OCI-LY3 (cell line): ENCODE data around the gene MCOLN2.

Experiments used
- H2AFZ ChIP-seq: fragments of 200-600, 300-600 bp; shearing (Covaris generic); 2 replicates; pipeline ENCODE4 v1.6.0; 2014; ENCODE audit warnings: antibody characterized with exemption, low read depth, low read length
- H3K27ac ChIP-seq: fragments of 200-600, 300-600 bp; sonication (generic); 2 replicates; pipeline ENCODE4 v1.5.1; 2014; ENCODE audit warnings: mild to moderate bottlenecking, low read length, moderate library complexity, mixed read lengths
- H3K27me3 ChIP-seq: fragments of 200-600, 300-600 bp; sonication (generic); 2 replicates; pipeline ENCODE4 v1.6.1; 2014; ENCODE audit warnings: low read depth, low read length, mixed read lengths
- H3K36me3 ChIP-seq: fragments of 200-600, 300-600 bp; sonication (generic); replicated peaks from 2 replicates; pipeline ENCODE3; 2014; ENCODE audit warnings: low read depth, low read length, mixed read lengths
- H3K4me1 ChIP-seq: fragments of 300-600, 200-600 bp; sonication (generic); 2 replicates; pipeline ENCODE4 v1.6.1; 2014; ENCODE audit warnings: low read length, mixed read lengths
- H3K4me2 ChIP-seq: fragments of 200-600, 300-600 bp; sonication (generic); 2 replicates; pipeline ENCODE4 v1.6.1; 2014; ENCODE audit warnings: low read length, mixed read lengths
- H3K4me3 ChIP-seq: fragments of 300-600, 200-600 bp; sonication (generic); 2 replicates; pipeline ENCODE4 v1.5.1; 2014; ENCODE audit warnings: antibody characterized with exemption, mild to moderate bottlenecking, low read length, moderate library complexity
- H3K79me2 ChIP-seq: fragments of 300-600, 200-600 bp; shearing (Covaris generic); 2 replicates; pipeline ENCODE4 v1.6.1; 2014; ENCODE audit warnings: mild to moderate bottlenecking, low read length, mixed read lengths
- H3K9ac ChIP-seq: fragments of 300-600, 200-600 bp; shearing (Covaris generic); 2 replicates; pipeline ENCODE4 v1.6.0; 2014; ENCODE audit warnings: mild to moderate bottlenecking, low read length, moderate library complexity
- H3K9me3 ChIP-seq: fragments of 200-600, 300-600 bp; shearing (Covaris generic); 2 replicates; pipeline ENCODE4 v1.6.1; 2014; ENCODE audit warnings: low read length, mixed read lengths; ENCODE audit not compliant: insufficient read depth
- H4K20me1 ChIP-seq: fragments of 200-600, 300-600 bp; sonication (generic); 2 replicates; pipeline ENCODE4 v1.6.1; 2016; ENCODE audit warnings: low read length, mixed read lengths; ENCODE audit not compliant: insufficient read depth
- EZH2phosphoT487 ChIP-seq: fragments of 200-600 bp; shearing (Covaris generic); IDR thresholded peaks from 2 replicates; pipeline ENCODE4 v1.6.1; 2018; ENCODE audit warnings: antibody characterized with exemption, mixed run types, low read depth
- TF ChIP-seq, protein P1 (sequence below): fragments of 200-600, 300-600 bp; sonication (generic); IDR thresholded peaks from 2 replicates; pipeline ENCODE4 v1.5.1; 2014; ENCODE audit warnings: antibody characterized with exemption, low read length, low read depth

The MCOLN2 gene

DNA sequence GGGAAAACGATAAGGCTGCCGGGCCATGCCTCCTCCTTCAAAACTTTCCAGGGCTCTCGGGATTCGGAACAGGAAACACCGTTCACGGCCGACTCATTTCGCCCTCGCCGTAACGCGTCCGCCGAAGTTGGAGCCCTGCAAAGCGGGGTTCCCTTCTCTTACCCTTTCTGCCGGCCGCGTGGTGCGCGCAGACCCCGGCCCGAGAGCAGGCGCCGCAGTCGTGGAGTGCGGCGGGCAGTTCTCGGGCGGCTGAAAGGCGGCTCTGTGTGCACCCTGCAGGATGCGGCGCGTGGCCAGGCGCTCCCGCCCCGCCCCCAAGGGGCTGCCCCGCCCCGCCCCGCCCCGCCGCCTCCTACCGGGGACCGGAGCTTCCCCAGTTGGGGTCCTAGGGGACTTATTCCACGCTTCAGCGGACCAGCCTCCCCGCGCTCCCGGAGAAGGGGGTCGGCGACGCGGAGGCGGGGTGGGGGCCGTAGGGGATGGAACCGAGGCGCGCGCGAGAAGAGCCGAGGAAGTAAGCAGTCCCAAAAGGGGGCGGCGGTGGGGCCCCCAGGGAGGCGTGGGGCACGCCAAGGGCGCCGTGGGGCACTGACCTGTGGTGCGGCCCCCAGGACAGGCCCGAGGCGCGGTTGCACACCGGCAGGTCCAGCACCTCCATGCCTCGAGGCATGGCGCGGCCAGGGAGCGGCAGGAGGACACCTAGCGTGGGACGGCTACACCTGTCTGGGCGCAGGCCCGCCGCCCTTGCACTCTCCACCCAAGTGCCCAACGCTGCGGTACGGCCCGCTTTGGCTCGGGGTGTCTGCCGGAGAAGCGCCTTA is at the start of gene MCOLN2:
TSS of gene MCOLN2 (minus strand) at position 268 of the 821 bp plus-strand sequence. CDS start at position 27, 241 bp downstream.
- 0 out of 2 replicates have a peak within 1 kb of the TSS, but pooled peaks have one; percentile 32 for H2AFZ ChIP-seq

DNA sequence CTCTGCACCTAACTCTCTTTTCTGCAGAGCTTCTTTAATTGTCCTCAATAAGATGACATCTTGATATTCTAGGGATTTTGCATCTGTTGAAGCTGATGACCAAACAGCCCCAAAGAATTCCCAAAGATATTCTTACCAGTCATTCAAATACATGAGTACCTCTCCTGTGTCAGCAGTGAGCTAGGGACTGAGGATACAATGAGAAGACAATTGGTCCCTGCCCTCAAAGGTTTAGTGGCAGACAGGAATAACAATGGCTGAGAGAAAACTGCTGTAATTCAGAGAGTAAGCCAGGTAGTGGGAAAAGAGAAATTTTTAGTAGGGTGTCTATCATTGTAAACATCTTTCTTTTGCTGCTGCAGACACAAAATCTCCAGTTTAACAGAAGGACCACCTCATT is 45.5 kb upstream of the MCOLN2 start:
- H3K4me2 ChIP-seq = no peak overlapping the region
- H3K4me3 ChIP-seq = no peak overlapping the region
- TF ChIP-seq, protein P1, sequence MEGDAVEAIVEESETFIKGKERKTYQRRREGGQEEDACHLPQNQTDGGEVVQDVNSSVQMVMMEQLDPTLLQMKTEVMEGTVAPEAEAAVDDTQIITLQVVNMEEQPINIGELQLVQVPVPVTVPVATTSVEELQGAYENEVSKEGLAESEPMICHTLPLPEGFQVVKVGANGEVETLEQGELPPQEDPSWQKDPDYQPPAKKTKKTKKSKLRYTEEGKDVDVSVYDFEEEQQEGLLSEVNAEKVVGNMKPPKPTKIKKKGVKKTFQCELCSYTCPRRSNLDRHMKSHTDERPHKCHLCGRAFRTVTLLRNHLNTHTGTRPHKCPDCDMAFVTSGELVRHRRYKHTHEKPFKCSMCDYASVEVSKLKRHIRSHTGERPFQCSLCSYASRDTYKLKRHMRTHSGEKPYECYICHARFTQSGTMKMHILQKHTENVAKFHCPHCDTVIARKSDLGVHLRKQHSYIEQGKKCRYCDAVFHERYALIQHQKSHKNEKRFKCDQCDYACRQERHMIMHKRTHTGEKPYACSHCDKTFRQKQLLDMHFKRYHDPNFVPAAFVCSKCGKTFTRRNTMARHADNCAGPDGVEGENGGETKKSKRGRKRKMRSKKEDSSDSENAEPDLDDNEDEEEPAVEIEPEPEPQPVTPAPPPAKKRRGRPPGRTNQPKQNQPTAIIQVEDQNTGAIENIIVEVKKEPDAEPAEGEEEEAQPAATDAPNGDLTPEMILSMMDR = no peak
- TF ChIP-seq EZH2phosphoT487 = no peak
- no peak overlapping the region for H3K27ac ChIP-seq
- no peaks in the 10 kb centered on the region for H3K4me1 ChIP-seq
- H2AFZ ChIP-seq = no peak overlapping the region
- H3K79me2 ChIP-seq = no peaks in the 10 kb centered on the region
- no peak overlapping the region for H3K9ac ChIP-seq
- no peaks in the 10 kb centered on the region for H3K36me3 ChIP-seq
- no peaks in the 10 kb centered on the region for H3K9me3 ChIP-seq
- H3K27me3 ChIP-seq = peaks cover 6% of the 10 kb centered on the region
- no peaks in the 10 kb centered on the region for H4K20me1 ChIP-seq

More for the DNA sequence above, at the start of gene MCOLN2:
- Histone ChIP-seq H4K20me1 (peaks cover 3% of the 10 kb centered on the region), H3K27ac (peak within 1 kb of the TSS; percentile 100), H3K79me2 (peaks cover 48% of the 10 kb centered on the region), H3K4me3 (peak within 1 kb of the TSS; percentile 97), H3K4me1 (peaks cover 35% of the 10 kb centered on the region), H3K27me3 (0 out of 2 replicates have a peak, but pooled peaks cover 2% of the 10 kb centered on the region), H3K9me3 (no peaks in the 10 kb centered on the region), H3K36me3 (peaks cover 20% of the 10 kb centered on the region), H3K4me2 (peak within 1 kb of the TSS; percentile 80), H3K9ac (peak within 1 kb of the TSS; percentile 99)
- TF ChIP-seq EZH2phosphoT487 = no peak
- TF ChIP-seq, protein P1 = peak; percentile 18; the same call in 1 of the 2 replicates

DNA sequence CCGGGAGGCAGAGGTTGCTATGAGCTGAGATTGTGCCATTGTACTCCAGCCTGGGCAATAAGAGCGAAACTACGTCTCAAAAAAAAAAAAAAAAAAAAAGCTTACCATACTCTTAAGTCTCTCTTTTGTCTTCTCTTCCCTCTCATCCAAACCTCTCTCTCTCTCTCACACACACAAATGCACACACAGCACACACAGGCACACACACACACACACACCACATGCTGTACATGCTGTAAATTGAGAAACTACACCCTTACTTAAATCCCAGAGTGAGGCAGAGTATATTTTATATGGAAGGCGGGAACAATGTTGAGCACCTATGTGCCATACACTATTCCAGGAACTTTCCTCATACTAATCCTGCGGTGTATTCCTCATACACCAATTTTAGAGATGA is 44.9 kb upstream of the MCOLN2 start:
- H3K79me2 ChIP-seq = no peaks in the 10 kb centered on the region
- no peaks in the 10 kb centered on the region for H3K36me3 ChIP-seq
- no peak overlapping the region for H3K4me2 ChIP-seq
- H3K27ac ChIP-seq = no peak overlapping the region
- H3K4me1 ChIP-seq = no peaks in the 10 kb centered on the region
- H4K20me1 ChIP-seq = no peaks in the 10 kb centered on the region
- H3K9ac ChIP-seq = no peak overlapping the region
- H3K27me3 ChIP-seq = no peaks in the 10 kb centered on the region
- H3K9me3 ChIP-seq = no peaks in the 10 kb centered on the region
- TF ChIP-seq, protein P1 = no peak
- no peak for TF ChIP-seq EZH2phosphoT487
- no peak overlapping the region for H3K4me3 ChIP-seq
- no peak overlapping the region for H2AFZ ChIP-seq

DNA sequence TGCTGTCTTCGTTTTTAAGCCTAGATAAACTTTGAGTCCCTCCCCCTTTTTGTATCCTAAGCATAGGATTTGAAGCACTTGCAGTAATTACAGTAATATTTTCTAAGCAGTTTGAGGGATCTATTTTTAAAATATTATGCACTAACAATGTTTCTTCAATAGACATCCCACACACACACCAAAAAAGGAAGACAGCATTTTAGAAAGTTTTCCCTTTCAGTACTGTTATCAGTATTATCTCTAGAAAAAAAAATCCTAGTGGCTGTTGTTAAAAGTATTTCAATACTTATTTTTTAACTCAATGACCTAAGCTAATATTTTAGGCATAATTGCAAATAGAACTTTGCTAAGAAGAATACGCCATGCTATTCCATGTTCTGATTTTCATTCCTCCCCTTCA is 36.3 kb upstream of the MCOLN2 start:
- TF ChIP-seq EZH2phosphoT487 = no peak
- TF ChIP-seq, protein P1 = no peak
- no peak overlapping the region for H3K4me3 ChIP-seq
- no peak overlapping the region for H3K4me2 ChIP-seq
- no peak overlapping the region for H3K9ac ChIP-seq
- no peaks in the 10 kb centered on the region for H3K79me2 ChIP-seq
- no peaks in the 10 kb centered on the region for H3K36me3 ChIP-seq
- H3K4me1 ChIP-seq = peaks cover 4% of the 10 kb centered on the region; the same call in 1 of the 2 replicates
- no peak overlapping the region for H3K27ac ChIP-seq
- H3K9me3 ChIP-seq = no peaks in the 10 kb centered on the region
- no peak overlapping the region for H2AFZ ChIP-seq
- no peaks in the 10 kb centered on the region for H3K27me3 ChIP-seq
- H4K20me1 ChIP-seq = no peaks in the 10 kb centered on the region
